Endothelial cell of umbilical vein (primary cell): ENCODE data around the gene PDE4C. TPM values are rescaled to one million over a fixed set of nuclear protein-coding genes. Genes with fewer than 3 reads are reported as not detected.

Experiments used
- BruUV-seq: library from RNA; stranded (reverse); fragments of 400-500 nt; replicated peaks from 2 replicates; lab custom pipeline; 2021; lab: Mats Ljungman, UMichigan
- CTCF ChIA-PET: fragments of 300-600, 350-600 bp; sonication (Branson Sonifier 250); formaldehyde crosslinking; loops from one replicate; lab custom pipeline; 2021; ENCODE audit warnings: antibody characterized with exemption, inconsistent platforms; lab: Charles Lee
- POLR2A ChIA-PET: fragments of 300-600, 350-600 bp; sonication (Branson Sonifier 250); formaldehyde crosslinking; loops from one replicate; lab custom pipeline; 2021; ENCODE audit warnings: antibody characterized with exemption, inconsistent platforms; lab: Charles Lee
- DNase-seq: peaks from one replicate; pipeline ENCODE4 v3.0.0-alpha.2; 2011; ENCODE audit warnings: low read depth, low spot score
- FAIRE-seq: peaks from 2 replicates; lab custom pipeline; 2011; peaks lifted over from hg19 to GRCh38; lab: Jason Lieb, UNC
- H2AFZ ChIP-seq: 2 replicates; pipeline ENCODE4 v1.6.0; 2012; ENCODE audit warnings: low read depth, low read length, control low read depth, inconsistent platforms
- H3K27ac ChIP-seq: 2 replicates; pipeline ENCODE4 v1.5.1; 2011; ENCODE audit warnings: low read depth, mild to moderate bottlenecking, control low read depth, low read length, moderate library complexity; ENCODE audit not compliant: insufficient read depth
- H3K27me3 ChIP-seq, 2 experiments: 2 replicates each; pipeline versions ENCODE4 v1.6.0 to v1.6.1; 2011; ENCODE audit warnings: low read length in 2 of 2, mixed read lengths in 1 of 2; ENCODE audit not compliant: control insufficient read depth in 2 of 2, insufficient read depth in 2 of 2
- H3K36me3 ChIP-seq, 2 experiments: 2 replicates in 1 of 2; 3 replicates in 1 of 2; pipeline ENCODE4 v1.5.1; 2011; ENCODE audit warnings: low read length in 2 of 2, mild to moderate bottlenecking in 1 of 2, moderate library complexity in 1 of 2; ENCODE audit not compliant: control insufficient read depth in 2 of 2, insufficient read depth in 2 of 2; ENCODE audit errors: extremely low read depth in 1 of 2
- H3K4me1 ChIP-seq: 3 replicates; pipeline ENCODE4 v1.5.1; 2011; ENCODE audit warnings: mild to moderate bottlenecking, low read length; ENCODE audit not compliant: control insufficient read depth, insufficient read depth; ENCODE audit errors: extremely low read depth
- H3K4me2 ChIP-seq: 2 replicates; pipeline ENCODE4 v1.6.1; 2011; ENCODE audit warnings: low read length, control low read depth, mixed read lengths; ENCODE audit not compliant: insufficient read depth
- H3K4me3 ChIP-seq, 3 experiments: fragments of 200-600 bp in 1 of 3; sonication (generic), shearing (Covaris generic) in 1 of 3; replicated peaks in 1 of 3; 2 replicates each; pipeline ENCODE4 v1.5.1; 2011 to 2016; ENCODE audit warnings: control low read depth in 3 of 3, low read length in 3 of 3, mild to moderate bottlenecking in 2 of 3, inconsistent platforms in 1 of 3, low read depth in 1 of 3, moderate library complexity in 1 of 3; ENCODE audit not compliant: insufficient read depth in 1 of 3
- H3K79me2 ChIP-seq: 2 replicates; pipeline ENCODE4 v1.6.0; 2012; ENCODE audit warnings: low read length, inconsistent platforms; ENCODE audit not compliant: control insufficient read depth, insufficient read depth
- H3K9ac ChIP-seq: replicated peaks from 2 replicates; pipeline ENCODE3; 2011; ENCODE audit warnings: low read length, control low read depth; ENCODE audit not compliant: insufficient read depth; ENCODE audit errors: extremely low read depth
- H3K9me1 ChIP-seq: replicated peaks from 3 replicates; pipeline ENCODE4 v1.6.0; 2011; ENCODE audit warnings: mild to moderate bottlenecking, low read length; ENCODE audit not compliant: control insufficient read depth, insufficient read depth; ENCODE audit errors: extremely low read depth
- H3K9me3 ChIP-seq: replicated peaks from 2 replicates; pipeline ENCODE4 v1.5.1; 2012; ENCODE audit warnings: low read length, inconsistent platforms; ENCODE audit not compliant: control insufficient read depth, insufficient read depth
- H4K20me1 ChIP-seq: replicated peaks from 2 replicates; pipeline ENCODE3; 2011; ENCODE audit warnings: mild to moderate bottlenecking, low read length; ENCODE audit not compliant: control insufficient read depth, insufficient read depth; ENCODE audit errors: extremely low read depth
- EZH2 ChIP-seq: IDR thresholded peaks from 2 replicates; pipeline ENCODE4 v1.6.1; 2012; ENCODE audit warnings: borderline replicate concordance, low read depth, mild to moderate bottlenecking, moderate library complexity, low read length, inconsistent platforms; ENCODE audit not compliant: severe bottlenecking
- GATA2 ChIP-seq: IDR thresholded peaks from 2 replicates; pipeline ENCODE4 v1.7.0; 2011; ENCODE audit warnings: low read depth, mild to moderate bottlenecking, moderate library complexity, mixed read lengths, low read length; ENCODE audit not compliant: insufficient read length, insufficient read depth
- POLR2A ChIP-seq: IDR thresholded peaks from 2 replicates; pipeline ENCODE4 v1.6.1; 2012; ENCODE audit warnings: low read depth, mild to moderate bottlenecking, control low read depth, low read length
- dilution Hi-C: fragments of 300-500 bp; cut with MboI; formaldehyde crosslinking; loops from one replicate; pipeline ENCODE4 v1.15.0; 2019; ENCODE audit warnings: low sequenced_read_pairs; ENCODE audit not compliant: extremely low pct_ligation_motif_present
- intact Hi-C: fragments of 100-400 bp; cut with micrococcal nuclease; formaldehyde crosslinking; loops from one replicate; pipeline ENCODE4 v1.10.0; 2022
- polyA plus RNA-seq, 4 experiments: library from polyadenylated mRNA; depleted of rRNA in 3 of 4; stranded (reverse) in 3 of 4; unstranded in 1 of 4; fragments of >200 nt; gene quantifications; 2 replicates each; pipeline versions ENCODE4 v1.2.1 to v1.2.3, GENCODE V29; 2011 to 2012; ENCODE audit warnings: missing spikeins in 1 of 4
- total RNA-seq: library from RNA; stranded (reverse); gene quantifications from 2 replicates; pipeline ENCODE4 v1.2.3, GENCODE V29; 2021
- TF ChIP-seq, protein P1 (sequence below): IDR thresholded peaks from 2 replicates; pipeline ENCODE4 v1.6.1; 2011; ENCODE audit not compliant: insufficient read depth, insufficient read length
- TF ChIP-seq, protein P2 (sequence below), 2 donors: IDR thresholded peaks; 1 replicate in 1 of 2; 2 replicates in 1 of 2; pipeline ENCODE4 v1.5.1; 2011; ENCODE audit warnings: low read length in 2 of 2, mild to moderate bottlenecking in 2 of 2, moderate library complexity in 2 of 2, control low read depth in 1 of 2, inconsistent platforms in 1 of 2, low read depth in 1 of 2; ENCODE audit not compliant: insufficient read depth in 1 of 2; ENCODE audit errors: extremely low read depth in 1 of 2

Gene PDE4C
- total and polyA plus RNA-seq, 2 donors (not counting 3 experiments of a cell fraction or from before 2014, with no cell fraction given): 0.29 to 0.97 TPM

DNA sequence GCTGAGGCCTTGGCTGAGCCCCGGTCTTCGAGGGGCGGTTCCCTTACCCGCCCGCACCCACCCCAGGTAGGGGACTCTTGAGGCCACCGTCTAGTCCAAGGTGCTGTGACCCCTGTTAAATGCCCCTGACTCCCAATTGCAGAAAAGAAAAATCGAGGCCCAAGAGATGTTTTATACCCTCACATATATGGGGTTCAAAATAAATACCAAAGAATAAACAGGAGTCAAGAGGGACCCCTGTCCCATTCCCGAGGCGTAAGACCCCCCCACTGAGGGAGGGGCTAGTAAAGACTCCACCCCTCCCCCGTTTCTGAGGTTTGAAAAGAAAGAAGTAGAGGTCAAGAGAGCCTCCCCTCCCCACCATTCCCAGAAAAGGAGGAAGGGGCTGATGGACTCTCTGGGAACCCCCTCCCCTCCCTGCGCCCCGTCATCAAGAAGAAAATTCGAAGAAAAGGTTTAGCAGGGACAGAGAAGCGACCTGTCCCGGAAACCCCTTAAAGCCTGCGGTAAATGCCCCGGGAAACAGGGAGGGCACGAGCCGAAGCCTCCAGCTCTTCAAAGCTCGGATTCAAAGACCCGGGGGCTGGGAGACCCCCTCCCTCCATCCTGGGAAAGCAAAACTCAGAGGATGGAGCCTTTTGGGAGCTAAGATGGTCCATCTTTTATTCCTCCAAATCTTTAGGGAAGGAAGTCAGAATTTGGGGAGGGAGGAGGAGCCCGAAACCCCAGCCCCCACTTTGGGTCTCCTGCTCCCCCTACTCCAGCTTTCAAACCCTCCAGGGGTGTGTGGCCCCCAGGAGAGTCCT is 21.6 kb downstream of the PDE4C start:
- H3K4me1 ChIP-seq: peaks cover 10% of the 10 kb centered on the region
- FAIRE-seq: no peak
- dilution Hi-C loops (no loop called here), intact Hi-C loops (loop anchor here (1.0 to 2.0 kb wide), 3 partner anchors 11 to 119 kb away; partner anchors contain the start of genes LSM4, MPV17L2 and PIK3R2)
- H3K9ac ChIP-seq: peak overlapping the region; percentile 80
- H3K9me1 ChIP-seq: no peaks in the 10 kb centered on the region
- H3K27ac ChIP-seq: peak overlapping the region; percentile 88
- peak overlapping the region; percentile 87 for H3K4me2 ChIP-seq
- no peak for DNase-seq
- no peaks in the 10 kb centered on the region for H3K79me2 ChIP-seq
- ChIA-PET CTCF (interaction anchor here (0.6 to 3.9 kb wide), 12 partner anchors 11 to 206 kb away, joined by 3 to 45 read pairs (median 4); partner anchors contain the start of genes MPV17L2 and PIK3R2), POLR2A (interaction anchor here (1.1 kb wide), 1 partner anchor 77 kb away, joined by 5 read pairs; the partner anchor contains the start of gene JUND)
- no peak for TF ChIP-seq EZH2
- peak; percentile 36 for TF ChIP-seq POLR2A
- TF ChIP-seq, protein P1, sequence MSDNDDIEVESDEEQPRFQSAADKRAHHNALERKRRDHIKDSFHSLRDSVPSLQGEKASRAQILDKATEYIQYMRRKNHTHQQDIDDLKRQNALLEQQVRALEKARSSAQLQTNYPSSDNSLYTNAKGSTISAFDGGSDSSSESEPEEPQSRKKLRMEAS: no peak
- TF ChIP-seq, protein P2, sequence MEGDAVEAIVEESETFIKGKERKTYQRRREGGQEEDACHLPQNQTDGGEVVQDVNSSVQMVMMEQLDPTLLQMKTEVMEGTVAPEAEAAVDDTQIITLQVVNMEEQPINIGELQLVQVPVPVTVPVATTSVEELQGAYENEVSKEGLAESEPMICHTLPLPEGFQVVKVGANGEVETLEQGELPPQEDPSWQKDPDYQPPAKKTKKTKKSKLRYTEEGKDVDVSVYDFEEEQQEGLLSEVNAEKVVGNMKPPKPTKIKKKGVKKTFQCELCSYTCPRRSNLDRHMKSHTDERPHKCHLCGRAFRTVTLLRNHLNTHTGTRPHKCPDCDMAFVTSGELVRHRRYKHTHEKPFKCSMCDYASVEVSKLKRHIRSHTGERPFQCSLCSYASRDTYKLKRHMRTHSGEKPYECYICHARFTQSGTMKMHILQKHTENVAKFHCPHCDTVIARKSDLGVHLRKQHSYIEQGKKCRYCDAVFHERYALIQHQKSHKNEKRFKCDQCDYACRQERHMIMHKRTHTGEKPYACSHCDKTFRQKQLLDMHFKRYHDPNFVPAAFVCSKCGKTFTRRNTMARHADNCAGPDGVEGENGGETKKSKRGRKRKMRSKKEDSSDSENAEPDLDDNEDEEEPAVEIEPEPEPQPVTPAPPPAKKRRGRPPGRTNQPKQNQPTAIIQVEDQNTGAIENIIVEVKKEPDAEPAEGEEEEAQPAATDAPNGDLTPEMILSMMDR (IDR thresholded peaks at IDR 0.05; ENCODE audit: extremely low read depth in 1 of 2, insufficient read depth in 1 of 2, low read depth in 1 of 2, low read length in 2 of 2): no peak
- no peak for TF ChIP-seq GATA2
- H4K20me1 ChIP-seq: no peaks in the 10 kb centered on the region
- peaks cover 0 to 2% of the 10 kb centered on the region in 2 experiments for H3K27me3 ChIP-seq
- H2AFZ ChIP-seq: peak overlapping the region; percentile 78
- H3K9me3 ChIP-seq: no peaks in the 10 kb centered on the region
- peak overlapping the region; percentile 38 to 81 (median 75) for H3K4me3 ChIP-seq
- BruUV-seq: TSS peak; percentile 77
- no peaks in the 10 kb centered on the region for H3K36me3 ChIP-seq
